Right atrium auricular region (tissue), 2 donors: Measurements from ENCODE around the gene SPIN1. TPM values are rescaled to one million over a fixed set of nuclear protein-coding genes. Genes with fewer than 3 reads are reported as not detected.

ENCODE experiments used
- DNase-seq: peaks from one replicate; pipeline ENCODE4 v3.0.0-alpha.2; 2019; ENCODE audit warnings: low spot score
- H3K27ac ChIP-seq, 2 donors: fragments of 200-600 bp; sonication (generic); 1 replicate in 1 of 2; 2 replicates in 1 of 2; pipeline ENCODE4 v1.5.1; 2016 to 2019
- H3K27me3 ChIP-seq, 2 donors: fragments of 200-600 bp; sonication (generic); one replicate each; pipeline versions ENCODE4 v1.5.1 to v1.6.0; 2017 to 2019
- H3K36me3 ChIP-seq: fragments of 200-600 bp; sonication (generic); one replicate; pipeline ENCODE4 v1.5.1; 2016
- H3K4me1 ChIP-seq, 2 donors: fragments of 200-600 bp; sonication (generic); one replicate each; pipeline versions ENCODE4 v1.5.1 to v1.6.0; 2017 to 2019
- H3K4me3 ChIP-seq, 2 donors: fragments of 200-600 bp; sonication (generic); 1 replicate in 1 of 2; 2 replicates in 1 of 2; pipeline ENCODE4 v1.5.1; 2017 to 2019; ENCODE audit warnings: mild to moderate bottlenecking in 1 of 2, moderate library complexity in 1 of 2
- H3K9me3 ChIP-seq, 2 donors: fragments of 200-600 bp; sonication (generic); one replicate each; pipeline ENCODE4 v1.5.1; 2019
- CTCF ChIP-seq, 2 donors: fragments of 200-600 bp; sonication (generic); IDR thresholded peaks; one replicate each; pipeline ENCODE4 v1.5.1; 2019; ENCODE audit warnings: antibody characterized with exemption in 2 of 2
- total RNA-seq, 2 donors: library from RNA; depleted of rRNA; stranded (reverse); fragments of >200 nt; gene quantifications; one replicate each; pipeline ENCODE4 v1.1.0, GENCODE V29; 2016

The SPIN1 gene
- total RNA-seq, 2 donors from 2014 or later = 48.9 to 55.4 TPM

GRCh38 chr9:88403340-88403739 lies 15.1 kb downstream of the SPIN1 start:
- Histone ChIP-seq H3K36me3 (no peaks in the 10 kb centered on the region), H3K9me3 (no peaks in the 10 kb centered on the region), H3K27ac (no peak overlapping the region), H3K27me3 (no peaks in the 10 kb centered on the region), H3K4me3 (no peak overlapping the region), H3K4me1 (peaks cover 0 to 19% of the 10 kb centered on the region in 2 donors)
- no peak for TF ChIP-seq CTCF (IDR thresholded peaks at IDR 0.05)
- DNase-seq = no peak

- no peaks in the 10 kb centered on the region for H3K9me3 ChIP-seq
- H3K4me1 ChIP-seq = peaks cover 0 to 8% of the 10 kb centered on the region in 2 donors
- DNase-seq = no peak
- no peaks in the 10 kb centered on the region for H3K27me3 ChIP-seq
- no peak for TF ChIP-seq CTCF (IDR thresholded peaks at IDR 0.05)
- H3K4me3 ChIP-seq = no peak overlapping the region
- H3K27ac ChIP-seq = no peak overlapping the region
- H3K36me3 ChIP-seq = no peaks in the 10 kb centered on the region
Measured at GRCh38 chr9:88406051-88406450, 17.8 kb downstream of the SPIN1 start.

GRCh38 chr9:88411471-88411870 lies 23.2 kb downstream of the SPIN1 start:
- Histone ChIP-seq H3K4me3 (no peak overlapping the region), H3K27ac (no peak overlapping the region), H3K4me1 (no peaks in the 10 kb centered on the region), H3K27me3 (no peaks in the 10 kb centered on the region), H3K9me3 (peaks cover 0 to 8% of the 10 kb centered on the region in 2 donors), H3K36me3 (peaks cover under 1% of the 10 kb centered on the region)
- TF ChIP-seq CTCF (IDR thresholded peaks at IDR 0.05) = no peak
- DNase-seq = no peak

GRCh38 chr9:88414298-88414697 lies 26.1 kb downstream of the SPIN1 start:
- H3K27ac ChIP-seq = no peak overlapping the region
- no peaks in the 10 kb centered on the region for H3K27me3 ChIP-seq
- TF ChIP-seq CTCF (IDR thresholded peaks at IDR 0.05) = no peak
- no peak for DNase-seq
- H3K4me1 ChIP-seq = no peaks in the 10 kb centered on the region
- no peak overlapping the region for H3K4me3 ChIP-seq
- peaks cover 4% of the 10 kb centered on the region for H3K36me3 ChIP-seq
- peaks cover 0 to 15% of the 10 kb centered on the region in 2 donors for H3K9me3 ChIP-seq

- no peak overlapping the region for H3K4me3 ChIP-seq
- peaks cover 4% of the 10 kb centered on the region for H3K36me3 ChIP-seq
- H3K27ac ChIP-seq = no peak overlapping the region
- no peaks in the 10 kb centered on the region for H3K4me1 ChIP-seq
- TF ChIP-seq CTCF (IDR thresholded peaks at IDR 0.05) = no peak
- H3K9me3 ChIP-seq = peaks cover 3 to 24% of the 10 kb centered on the region in 2 donors
- no peaks in the 10 kb centered on the region for H3K27me3 ChIP-seq
- DNase-seq = no peak
Measured at GRCh38 chr9:88418025-88418424, 29.8 kb downstream of the SPIN1 start.
